CD4-positive, alpha-beta T cell treated with Interleukin-15 for 4 hours (primary cell): ENCODE results near the gene SPATS2.
A peak's percentile ranks its signal among the peaks of the same experiment; 100 is the strongest.

Source experiments
- DNase-seq: peaks from one replicate; pipeline ENCODE4 v3.0.0-alpha.2; 2020; ENCODE audit warnings: low spot score

The SPATS2 gene

DNA sequence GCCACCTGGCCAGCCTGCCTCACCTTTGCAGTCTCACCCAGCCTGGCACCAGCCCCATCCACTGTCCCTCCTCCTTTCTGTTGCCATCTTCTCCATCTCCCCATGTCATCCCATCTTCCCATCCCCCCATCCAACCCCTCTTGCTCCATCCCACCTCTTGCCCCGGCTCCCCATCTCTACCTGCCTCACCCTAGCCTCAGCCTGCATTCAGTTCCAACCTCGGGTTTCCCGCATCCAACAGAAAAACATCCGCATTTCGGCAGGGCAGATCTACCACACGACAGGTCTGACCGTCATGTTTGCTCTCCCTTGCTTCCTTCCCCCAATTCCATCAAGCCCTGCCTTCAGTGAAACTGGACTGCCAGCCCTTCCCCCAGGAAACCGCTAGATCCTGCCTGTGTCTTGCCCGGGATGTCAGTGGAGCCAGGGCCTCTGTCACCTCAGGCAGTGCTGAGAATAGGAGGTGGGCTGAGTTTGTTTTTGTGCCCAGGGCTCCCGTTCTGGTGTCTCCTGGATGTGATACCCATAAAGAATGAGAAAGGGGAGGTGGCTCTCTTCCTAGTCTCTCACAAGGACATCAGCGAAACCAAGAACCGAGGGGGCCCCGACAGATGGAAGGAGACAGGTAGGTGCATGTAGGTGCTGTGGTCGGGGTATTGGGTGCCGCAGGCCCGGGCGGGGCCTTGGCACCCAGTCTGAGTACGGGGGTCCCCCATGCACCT is 174.0 kb downstream of the SPATS2 start:
- DNase-seq = no peak

DNA sequence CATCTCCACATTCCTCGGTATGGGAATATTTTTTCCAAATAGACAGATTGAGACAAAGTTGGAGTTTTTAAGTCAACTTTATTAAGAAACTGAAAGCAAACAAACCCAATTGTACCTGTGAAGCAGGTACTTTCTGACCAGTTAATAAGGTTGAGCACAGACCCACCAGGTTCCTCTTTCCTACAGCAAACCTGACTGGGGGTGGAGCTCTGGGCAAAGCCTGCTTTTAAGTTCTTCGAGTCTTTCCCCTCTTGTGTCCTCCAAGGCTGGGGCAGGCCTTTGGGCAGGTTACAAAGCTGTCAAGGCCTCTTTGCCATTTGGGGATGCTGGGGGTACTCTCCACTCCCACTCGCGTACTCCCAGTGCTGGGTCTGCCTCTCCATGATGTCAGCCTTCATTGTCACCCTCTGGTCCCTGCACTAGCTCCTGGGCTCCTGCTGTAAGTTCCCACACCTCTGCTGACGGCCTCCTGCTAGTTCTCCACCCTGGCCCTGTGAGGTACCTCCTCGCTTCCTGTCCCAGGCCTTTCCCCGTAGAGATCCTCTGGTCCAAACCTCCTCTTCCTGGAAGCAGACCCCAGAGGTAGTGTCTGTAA is 174.7 kb downstream of the SPATS2 start:
- no peak for DNase-seq

DNA sequence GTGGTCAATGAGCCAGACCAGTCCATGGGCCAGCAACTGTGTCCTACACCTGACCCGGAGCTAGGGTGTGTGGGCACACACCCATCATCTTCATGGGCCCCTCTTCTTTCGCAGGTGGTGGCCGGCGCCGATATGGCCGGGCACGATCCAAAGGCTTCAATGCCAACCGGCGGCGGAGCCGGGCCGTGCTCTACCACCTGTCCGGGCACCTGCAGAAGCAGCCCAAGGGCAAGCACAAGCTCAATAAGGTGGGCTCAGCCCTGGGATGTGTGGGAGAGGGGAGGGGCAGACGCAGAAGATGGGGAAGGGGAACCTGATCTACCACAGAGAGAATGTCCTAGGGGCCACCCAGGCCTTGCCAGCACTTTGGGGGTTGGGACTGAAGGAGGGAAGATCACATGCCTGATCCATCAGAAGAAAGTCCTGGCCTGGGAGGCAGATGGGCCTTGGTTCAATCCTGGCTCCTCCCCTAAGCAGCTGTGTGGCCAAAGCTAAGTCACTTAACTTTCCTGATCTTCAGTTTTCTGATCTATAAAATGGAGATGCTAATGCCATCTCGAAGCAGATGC is 175.4 kb downstream of the SPATS2 start:
- DNase-seq = no peak

DNA sequence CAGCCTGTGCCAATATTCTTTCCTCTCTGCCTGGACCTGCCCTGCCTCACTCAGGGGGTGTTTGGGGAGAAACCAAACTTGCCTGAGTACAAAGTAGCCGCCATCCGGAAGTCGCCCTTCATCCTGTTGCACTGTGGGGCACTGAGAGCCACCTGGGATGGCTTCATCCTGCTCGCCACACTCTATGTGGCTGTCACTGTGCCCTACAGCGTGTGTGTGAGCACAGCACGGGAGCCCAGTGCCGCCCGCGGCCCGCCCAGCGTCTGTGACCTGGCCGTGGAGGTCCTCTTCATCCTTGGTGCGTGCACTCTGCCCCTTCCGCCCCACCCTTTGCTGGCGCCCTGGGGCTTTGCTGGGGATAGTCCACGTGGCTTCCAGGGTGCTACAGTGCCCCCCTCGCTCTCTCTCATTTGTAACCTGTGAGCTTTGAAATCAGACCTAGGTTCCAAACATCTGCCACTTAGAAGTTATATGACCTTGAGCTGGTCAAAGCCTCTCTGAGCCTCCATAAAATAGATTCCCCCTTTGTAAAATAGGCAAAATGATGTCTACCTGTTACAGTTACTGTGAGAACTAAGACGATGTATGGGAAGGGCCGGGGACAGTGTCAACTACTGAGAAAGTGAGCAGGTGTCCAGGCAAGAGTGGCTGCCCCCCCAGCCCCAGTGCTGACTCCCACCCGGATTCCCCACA is 176.1 kb downstream of the SPATS2 start:
- no peak for DNase-seq

DNA sequence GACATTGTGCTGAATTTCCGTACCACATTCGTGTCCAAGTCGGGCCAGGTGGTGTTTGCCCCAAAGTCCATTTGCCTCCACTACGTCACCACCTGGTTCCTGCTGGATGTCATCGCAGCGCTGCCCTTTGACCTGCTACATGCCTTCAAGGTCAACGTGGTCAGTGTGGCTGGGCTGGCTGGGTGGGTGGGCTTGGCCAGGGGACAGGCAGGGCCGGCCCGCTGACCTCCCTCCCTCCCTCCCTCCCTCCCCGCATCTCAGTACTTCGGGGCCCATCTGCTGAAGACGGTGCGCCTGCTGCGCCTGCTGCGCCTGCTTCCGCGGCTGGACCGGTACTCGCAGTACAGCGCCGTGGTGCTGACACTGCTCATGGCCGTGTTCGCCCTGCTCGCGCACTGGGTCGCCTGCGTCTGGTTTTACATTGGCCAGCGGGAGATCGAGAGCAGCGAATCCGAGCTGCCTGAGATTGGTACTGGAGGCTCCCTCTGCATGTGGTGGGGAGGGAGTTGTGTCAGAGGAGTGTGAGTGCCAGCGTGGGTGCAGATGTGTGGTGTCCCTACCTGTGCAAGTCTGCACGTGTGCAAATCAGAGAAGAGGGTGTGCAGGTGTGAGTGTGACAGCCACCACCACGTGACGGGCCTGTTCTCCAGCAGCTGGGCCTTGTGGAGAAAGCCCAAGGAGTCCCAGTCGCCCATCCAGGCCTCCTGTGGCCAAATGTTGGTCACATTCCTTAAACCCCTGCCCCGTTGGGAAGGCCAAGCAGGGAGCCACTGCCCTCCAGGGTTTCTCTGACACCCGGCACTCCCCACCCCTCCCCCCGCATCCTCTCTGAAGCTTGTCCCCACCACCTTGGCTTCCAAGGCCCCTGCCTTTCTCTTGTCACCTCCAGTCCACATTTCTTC is 176.9 kb downstream of the SPATS2 start:
- DNase-seq = no peak

DNA sequence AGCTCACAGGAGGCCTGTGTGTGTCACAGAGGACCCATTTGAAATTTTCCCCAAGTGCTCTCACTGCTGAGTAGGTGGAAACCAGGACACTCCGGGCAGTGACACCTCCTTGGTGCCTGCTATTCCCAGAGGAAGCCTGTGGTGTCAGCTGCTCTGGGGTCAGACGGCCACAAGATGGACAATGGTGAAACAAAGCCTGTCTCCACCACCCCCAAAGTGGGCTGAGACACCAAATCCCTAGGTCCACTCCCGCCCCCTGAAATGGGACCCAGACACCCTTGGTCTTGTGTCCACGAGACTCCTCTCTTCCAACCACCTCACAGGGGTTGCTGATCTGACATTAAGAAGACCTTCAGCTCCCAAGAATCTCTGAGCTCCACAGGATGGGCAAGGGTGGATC is 178.6 kb downstream of the SPATS2 start:
- no peak for DNase-seq

DNA sequence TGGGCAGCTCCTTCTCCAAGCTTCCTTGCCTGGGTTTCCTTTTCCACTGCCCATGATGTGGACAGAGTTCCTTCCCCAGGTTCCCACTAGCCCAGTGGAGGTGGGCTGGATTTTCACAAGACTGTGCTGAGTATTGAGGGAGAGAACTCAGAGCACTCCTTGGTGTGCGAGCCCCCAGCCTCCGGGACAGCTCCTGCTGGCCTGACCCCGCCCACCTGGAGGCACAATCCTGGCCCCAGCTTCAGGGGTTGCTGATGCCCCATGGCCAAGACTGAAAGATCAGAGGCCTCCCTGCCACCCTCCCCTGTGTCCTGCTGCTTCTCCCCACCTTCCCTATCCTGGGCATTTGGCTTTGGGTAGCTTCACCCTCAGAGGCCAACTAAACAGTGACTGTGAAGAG is 179.2 kb downstream of the SPATS2 start:
- DNase-seq = no peak

DNA sequence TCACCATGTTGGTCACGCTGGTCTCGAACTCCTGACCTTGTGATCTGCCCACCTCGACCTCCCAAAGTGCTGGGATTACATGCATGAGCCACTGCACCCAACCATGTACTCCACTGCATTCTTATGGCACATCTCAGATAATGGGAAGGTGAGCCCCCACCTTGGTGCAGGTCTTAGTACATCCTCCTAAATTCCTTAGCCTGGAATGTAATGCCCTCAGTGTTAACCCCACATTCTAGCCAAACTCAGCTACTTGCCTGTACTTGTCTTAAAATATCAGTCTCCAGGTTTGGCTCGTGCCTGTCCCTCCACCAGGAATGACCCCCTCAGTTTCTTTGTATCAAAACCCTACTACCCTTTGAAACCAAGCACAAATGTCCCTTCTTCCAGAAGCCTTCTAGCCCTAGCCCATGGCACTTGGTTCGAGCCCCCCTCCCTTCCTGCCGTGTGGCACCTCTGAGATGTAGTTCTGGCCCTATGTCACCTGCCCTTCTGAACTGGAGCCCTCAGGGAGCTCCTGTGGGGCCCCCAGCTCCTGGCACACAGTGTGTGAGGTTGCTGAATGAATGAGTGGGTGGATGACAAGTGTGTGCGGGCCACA is 179.9 kb downstream of the SPATS2 start:
- no peak for DNase-seq

DNA sequence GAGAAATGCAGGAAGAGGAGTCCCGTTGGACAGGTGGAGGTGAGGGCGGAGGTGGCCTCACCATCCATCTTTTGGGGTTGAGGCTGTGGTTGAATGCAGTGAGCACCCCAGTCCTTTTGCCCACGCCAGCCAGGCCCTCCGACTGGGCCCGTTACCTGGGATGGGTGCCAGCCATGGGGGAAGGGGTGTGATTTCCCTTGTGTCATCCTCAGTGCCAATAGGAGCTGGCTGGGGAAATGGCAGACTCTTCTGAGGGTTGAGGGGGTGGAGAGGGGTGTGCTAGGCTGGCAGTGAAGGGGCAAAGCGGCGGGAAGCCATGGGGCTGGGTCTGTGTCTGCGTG is 181.2 kb downstream of the SPATS2 start:
- no peak for DNase-seq

DNA sequence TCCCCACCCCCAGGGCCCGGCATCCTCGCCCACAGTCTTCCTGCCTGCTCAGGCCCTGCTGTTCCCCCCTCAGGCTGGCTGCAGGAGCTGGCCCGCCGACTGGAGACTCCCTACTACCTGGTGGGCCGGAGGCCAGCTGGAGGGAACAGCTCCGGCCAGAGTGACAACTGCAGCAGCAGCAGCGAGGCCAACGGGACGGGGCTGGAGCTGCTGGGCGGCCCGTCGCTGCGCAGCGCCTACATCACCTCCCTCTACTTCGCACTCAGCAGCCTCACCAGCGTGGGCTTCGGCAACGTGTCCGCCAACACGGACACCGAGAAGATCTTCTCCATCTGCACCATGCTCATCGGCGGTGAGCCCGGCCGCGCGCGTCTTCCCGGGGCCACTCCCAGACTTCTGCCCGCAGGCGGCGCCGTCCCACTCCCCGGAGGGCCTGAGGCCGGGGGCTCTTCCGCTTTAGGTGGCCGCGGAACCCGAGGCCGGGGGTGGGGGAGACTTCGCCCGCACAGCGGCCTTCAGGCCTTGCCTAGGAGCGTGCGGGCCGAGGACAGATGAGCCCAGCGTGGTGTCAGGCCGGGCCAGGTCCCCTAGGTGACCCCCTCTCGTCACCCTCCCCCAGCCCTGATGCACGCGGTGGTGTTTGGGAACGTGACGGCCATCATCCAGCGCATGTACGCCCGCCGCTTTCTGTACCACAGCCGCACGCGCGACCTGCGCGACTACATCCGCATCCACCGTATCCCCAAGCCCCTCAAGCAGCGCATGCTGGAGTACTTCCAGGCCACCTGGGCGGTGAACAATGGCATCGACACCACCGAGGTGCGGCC is 181.8 kb downstream of the SPATS2 start:
- no peak for DNase-seq

DNA sequence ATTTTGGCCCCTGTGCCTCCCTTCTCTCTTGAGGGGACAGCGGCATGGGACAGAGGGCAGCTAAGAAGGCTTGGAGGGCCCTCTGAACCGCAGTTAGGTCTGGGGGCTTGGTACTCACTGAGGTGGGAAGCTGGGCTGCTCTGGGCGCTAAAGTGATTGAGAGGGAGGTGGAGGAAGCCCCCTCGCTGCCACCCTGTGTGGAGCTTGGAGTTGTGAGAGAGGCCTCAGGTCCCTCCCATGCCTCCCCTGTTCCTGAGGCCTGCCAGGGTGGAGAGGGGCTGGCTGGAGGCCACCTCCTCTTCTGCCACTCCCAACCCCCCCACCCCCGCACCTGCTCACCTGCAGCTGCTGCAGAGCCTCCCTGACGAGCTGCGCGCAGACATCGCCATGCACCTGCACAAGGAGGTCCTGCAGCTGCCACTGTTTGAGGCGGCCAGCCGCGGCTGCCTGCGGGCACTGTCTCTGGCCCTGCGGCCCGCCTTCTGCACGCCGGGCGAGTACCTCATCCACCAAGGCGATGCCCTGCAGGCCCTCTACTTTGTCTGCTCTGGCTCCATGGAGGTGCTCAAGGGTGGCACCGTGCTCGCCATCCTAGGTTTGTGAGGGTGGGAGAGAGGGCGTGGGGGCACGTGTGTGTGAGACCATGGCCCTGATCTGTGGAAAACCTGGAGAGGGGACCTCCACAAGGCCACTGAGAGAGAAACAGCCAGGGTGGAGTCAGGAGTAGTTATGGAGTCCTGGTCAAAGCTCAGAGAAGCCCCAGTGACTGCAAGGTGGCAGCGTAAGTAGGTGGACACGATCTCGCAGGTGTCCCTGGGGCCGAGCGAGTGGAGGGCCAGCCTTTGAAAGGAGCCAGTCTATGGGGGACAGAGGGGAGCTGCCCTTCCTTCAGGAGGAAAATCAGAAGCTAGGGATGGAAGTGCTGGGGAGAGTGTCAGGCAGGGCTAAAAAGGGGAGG is 182.8 kb downstream of the SPATS2 start:
- no peak for DNase-seq

DNA sequence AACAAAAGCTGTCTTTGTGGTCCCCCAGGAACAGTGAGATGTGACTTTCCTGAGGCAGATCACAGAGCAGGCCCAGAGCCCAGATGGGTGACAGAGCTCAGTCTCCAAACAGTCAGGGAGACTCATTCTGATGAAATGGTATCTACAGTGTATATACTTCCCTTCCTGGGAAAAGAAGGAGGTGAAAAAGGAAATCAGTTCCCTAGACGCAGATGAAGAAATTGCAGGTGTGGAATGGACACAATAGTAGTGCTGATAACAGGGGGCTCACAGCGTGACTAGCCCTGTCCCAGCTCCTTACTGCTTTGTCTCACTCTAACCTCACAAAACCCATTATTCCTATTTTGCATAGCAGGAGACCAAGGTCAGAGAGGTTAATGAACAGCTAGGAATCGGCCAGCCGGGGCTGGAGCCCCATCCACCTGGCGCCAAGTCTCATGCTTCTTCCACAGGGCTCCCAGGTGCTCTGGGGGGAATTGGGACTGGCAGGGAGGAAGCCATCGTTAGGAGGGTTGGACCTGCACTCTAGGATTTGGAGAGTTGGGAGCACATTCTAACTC is 183.5 kb downstream of the SPATS2 start:
- no peak for DNase-seq

DNA sequence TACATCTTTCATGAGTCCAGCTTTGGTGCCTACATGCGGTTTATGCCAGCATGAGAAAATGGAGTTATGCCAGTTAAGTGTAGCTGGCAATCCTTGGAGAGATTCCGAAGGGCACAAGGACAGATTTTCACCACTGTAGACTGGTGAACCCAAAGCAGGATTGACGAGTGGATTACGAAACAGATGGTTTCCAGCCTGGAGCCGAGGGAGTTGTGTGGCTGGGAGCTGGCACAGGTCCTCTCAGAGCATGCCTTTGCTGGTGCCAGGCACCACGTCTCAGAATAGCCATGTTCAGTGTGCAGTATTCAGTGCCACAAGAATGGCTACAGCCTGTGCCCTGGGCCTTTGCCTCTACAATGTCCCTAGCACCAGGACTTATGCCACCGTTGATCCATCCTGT is 184.8 kb downstream of the SPATS2 start:
- no peak for DNase-seq

DNA sequence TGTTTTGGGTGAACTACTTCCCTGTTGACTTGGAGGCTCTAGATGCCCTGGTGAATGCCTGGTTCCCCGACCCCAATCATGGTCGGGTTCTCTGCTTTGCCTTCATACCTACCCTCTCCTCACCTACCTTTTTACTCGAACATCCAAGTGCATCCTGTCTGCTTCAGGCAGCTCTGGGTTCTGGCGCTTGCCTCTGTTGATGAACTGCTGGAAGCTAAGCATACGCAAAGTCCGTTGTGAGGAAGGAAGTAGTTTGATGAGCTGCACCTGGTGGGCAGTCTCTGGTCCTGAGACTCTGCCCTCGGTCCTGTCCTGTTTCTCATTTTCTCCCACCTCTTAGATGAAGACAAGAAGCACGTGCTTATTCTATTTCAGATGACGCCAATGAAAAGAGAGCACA is 185.2 kb downstream of the SPATS2 start:
- no peak for DNase-seq

DNA sequence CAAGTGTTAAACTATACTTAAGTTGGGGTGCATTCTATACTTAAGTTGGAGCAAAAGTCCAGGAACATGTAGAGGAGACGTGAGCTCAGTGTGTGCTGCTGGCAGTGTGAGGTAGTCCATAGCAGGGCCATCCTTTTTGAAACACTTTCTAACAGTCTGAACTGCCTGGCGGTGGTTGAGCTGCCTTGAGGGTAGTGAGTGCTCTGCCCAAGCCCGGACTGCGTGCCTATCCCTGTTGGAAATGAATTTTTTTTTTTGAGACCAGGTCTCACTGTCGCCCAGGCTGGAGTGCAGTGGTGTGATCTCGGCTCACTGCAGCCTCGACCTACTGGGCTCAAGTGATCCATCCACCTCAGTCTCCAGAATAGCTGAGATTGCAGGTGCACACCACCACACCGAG is 185.6 kb downstream of the SPATS2 start:
- DNase-seq = no peak

DNA sequence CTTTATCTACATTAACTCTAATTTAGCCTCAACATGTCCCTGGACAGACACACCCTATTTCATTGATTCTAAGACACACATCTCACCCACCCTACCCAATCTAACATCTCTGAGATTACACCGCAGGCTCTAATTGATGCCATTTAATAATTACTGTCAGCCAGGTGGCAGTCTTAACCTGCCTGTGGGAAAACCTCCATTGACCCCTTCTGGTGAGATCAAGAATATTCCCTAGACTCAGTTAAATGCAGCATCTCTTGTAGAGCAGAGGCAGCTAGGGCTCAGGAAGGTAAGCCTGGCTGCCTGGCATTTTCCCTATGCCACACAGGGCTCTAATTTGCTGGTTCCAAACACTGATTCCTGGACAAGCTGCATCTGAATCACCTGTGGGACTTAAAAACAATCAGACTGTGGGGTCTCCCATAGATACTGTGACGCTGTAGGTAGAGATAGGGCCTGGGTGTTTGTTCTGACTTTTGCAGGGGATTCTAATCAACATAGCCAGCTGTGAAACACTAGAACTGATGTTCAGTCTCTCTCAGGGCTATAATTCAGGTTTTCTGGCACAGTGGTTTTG is 186.3 kb downstream of the SPATS2 start:
- peak; percentile 54 for DNase-seq

DNA sequence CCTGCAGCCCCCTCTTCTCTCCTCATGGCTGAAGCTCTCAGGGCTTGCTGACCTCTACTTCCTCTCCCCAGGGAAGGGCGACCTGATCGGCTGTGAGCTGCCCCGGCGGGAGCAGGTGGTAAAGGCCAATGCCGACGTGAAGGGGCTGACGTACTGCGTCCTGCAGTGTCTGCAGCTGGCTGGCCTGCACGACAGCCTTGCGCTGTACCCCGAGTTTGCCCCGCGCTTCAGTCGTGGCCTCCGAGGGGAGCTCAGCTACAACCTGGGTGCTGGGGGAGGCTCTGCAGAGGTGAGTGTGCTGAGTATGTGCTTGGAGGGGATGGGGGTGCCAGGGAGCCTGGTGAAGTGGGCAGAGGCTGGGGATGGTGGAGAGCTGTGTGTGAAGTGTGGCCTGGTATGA is 187.0 kb downstream of the SPATS2 start:
- DNase-seq = no peak

DNA sequence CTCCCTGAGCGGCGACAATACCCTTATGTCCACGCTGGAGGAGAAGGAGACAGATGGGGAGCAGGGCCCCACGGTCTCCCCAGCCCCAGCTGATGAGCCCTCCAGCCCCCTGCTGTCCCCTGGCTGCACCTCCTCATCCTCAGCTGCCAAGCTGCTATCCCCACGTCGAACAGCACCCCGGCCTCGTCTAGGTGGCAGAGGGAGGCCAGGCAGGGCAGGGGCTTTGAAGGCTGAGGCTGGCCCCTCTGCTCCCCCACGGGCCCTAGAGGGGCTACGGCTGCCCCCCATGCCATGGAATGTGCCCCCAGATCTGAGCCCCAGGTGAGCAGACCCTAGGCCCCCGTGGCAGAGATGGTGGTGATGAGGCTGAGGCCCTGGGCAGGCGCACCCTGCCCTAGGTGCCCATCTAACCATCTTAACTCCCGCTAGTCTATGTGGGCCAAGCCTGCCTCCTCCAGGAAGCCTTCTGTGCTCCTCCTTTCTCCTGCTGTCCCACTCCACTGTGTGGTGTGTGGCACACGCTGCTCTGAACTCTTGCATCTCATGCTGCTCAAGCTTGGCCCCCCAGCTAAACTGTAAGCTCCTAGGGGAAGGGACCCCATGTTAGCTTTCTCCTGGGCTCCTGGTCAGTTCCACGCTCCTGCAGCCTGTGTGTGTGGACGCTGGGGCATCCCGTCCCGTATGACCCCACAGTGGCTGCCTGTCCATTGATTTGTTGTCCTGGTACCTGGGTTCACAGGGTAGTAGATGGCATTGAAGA is 188.5 kb downstream of the SPATS2 start:
- no peak for DNase-seq
